IMR-90 (cell line): Measurements from ENCODE around the gene CATSPER4. TPM values are rescaled to one million over a fixed set of nuclear protein-coding genes. Genes with fewer than 3 reads are reported as not detected.

Experiments
- ATAC-seq: fragments of 200-7000 bp; cut with Tn5 transposase; 2 replicates; pipeline ENCODE4 v1.9.1; 2020; ENCODE audit warnings: low read depth, mild to moderate bottlenecking, moderate library complexity
- BruUV-seq: library from RNA; stranded (reverse); fragments of 400-500 nt; replicated peaks from 2 replicates; lab custom pipeline; 2021; lab: Mats Ljungman, UMichigan
- CTCF ChIA-PET: fragments of 300-600 bp; formaldehyde crosslinking; extraction: SDS; loops from one replicate; lab custom pipeline; 2021; ENCODE audit warnings: antibody characterized with exemption; lab: Yijun Ruan, JAX
- POLR2A ChIA-PET: fragments of 300-600 bp; sonication (Branson Sonifier 250); formaldehyde crosslinking; loops from one replicate; lab custom pipeline; 2022; ENCODE audit warnings: antibody characterized with exemption; ENCODE audit not compliant: unreplicated experiment; lab: Charles Lee
- DNase-seq: peaks from one replicate; pipeline ENCODE4 v3.0.0; 2013
- H2AFZ ChIP-seq: replicated peaks from 2 replicates; pipeline ENCODE3; 2013; ENCODE audit warnings: low read length, mild to moderate bottlenecking; ENCODE audit not compliant: poor library complexity
- H2AK5ac ChIP-seq: 2 replicates; pipeline ENCODE4 v1.6.1; 2013; ENCODE audit warnings: low read depth, low read length, inconsistent platforms
- H2AK9ac ChIP-seq: replicated peaks from 2 replicates; pipeline ENCODE3; 2013; ENCODE audit warnings: mild to moderate bottlenecking, low read depth, low read length, moderate library complexity; ENCODE audit not compliant: poor library complexity
- H2BK120ac ChIP-seq: 2 replicates; pipeline ENCODE4 v1.6.1; 2013; ENCODE audit warnings: low read depth, low read length, inconsistent platforms
- H2BK15ac ChIP-seq: 3 replicates; pipeline ENCODE4 v1.6.1; 2013; ENCODE audit warnings: low read depth, low read length, inconsistent platforms
- H2BK20ac ChIP-seq: 2 replicates; pipeline ENCODE4 v1.6.1; 2013; ENCODE audit warnings: low read depth, mild to moderate bottlenecking, inconsistent platforms, low read length, moderate library complexity
- H2BK5ac ChIP-seq: 2 replicates; pipeline ENCODE4 v1.6.1; 2013; ENCODE audit warnings: mild to moderate bottlenecking, low read depth, low read length, inconsistent platforms; ENCODE audit not compliant: poor library complexity, severe bottlenecking
- H3K14ac ChIP-seq: replicated peaks from 2 replicates; pipeline ENCODE4 v1.6.1; 2013; ENCODE audit warnings: low read depth, low read length, inconsistent platforms
- H3K18ac ChIP-seq: 2 replicates; pipeline ENCODE4 v1.6.1; 2013; ENCODE audit warnings: low read depth, low read length, control low read depth
- H3K23ac ChIP-seq: 2 replicates; pipeline ENCODE4 v1.6.1; 2013; ENCODE audit warnings: low read depth, low read length, inconsistent platforms
- H3K27ac ChIP-seq: 2 replicates; pipeline ENCODE4 v1.5.1; 2013; ENCODE audit warnings: mild to moderate bottlenecking, control low read depth, low read length; ENCODE audit not compliant: insufficient read depth
- H3K27me3 ChIP-seq: 2 replicates; pipeline ENCODE4 v1.6.1; 2013; ENCODE audit warnings: low read length; ENCODE audit not compliant: control insufficient read depth, insufficient read depth
- H3K36me3 ChIP-seq: 2 replicates; pipeline ENCODE4 v1.6.1; 2013; ENCODE audit warnings: low read length, mixed read lengths; ENCODE audit not compliant: control insufficient read depth, insufficient read depth
- H3K4ac ChIP-seq: 2 replicates; pipeline ENCODE4 v1.6.1; 2013; ENCODE audit warnings: low read depth, low read length, inconsistent platforms
- H3K4me1 ChIP-seq: 2 replicates; pipeline ENCODE4 v1.6.1; 2013; ENCODE audit warnings: low read length, mixed read lengths; ENCODE audit not compliant: control insufficient read depth, insufficient read depth
- H3K4me2 ChIP-seq: 2 replicates; pipeline ENCODE4 v1.6.1; 2013; ENCODE audit warnings: low read depth, mild to moderate bottlenecking, control low read depth, low read length, moderate library complexity
- H3K4me3 ChIP-seq: 2 replicates; pipeline ENCODE4 v1.5.1; 2013; ENCODE audit warnings: low read depth, mild to moderate bottlenecking, control low read depth, low read length, moderate library complexity; ENCODE audit not compliant: insufficient read depth
- H3K56ac ChIP-seq: 2 replicates; pipeline ENCODE4 v1.6.1; 2013; ENCODE audit warnings: low read length, inconsistent platforms; ENCODE audit not compliant: insufficient read depth; ENCODE audit errors: extremely low read depth
- H3K79me1 ChIP-seq, 2 experiments: 2 replicates each; pipeline ENCODE4 v1.6.1; 2013; ENCODE audit warnings: low read length in 2 of 2, inconsistent platforms in 1 of 2, low read depth in 1 of 2
- H3K9ac ChIP-seq: 2 replicates; pipeline ENCODE4 v1.6.1; 2013; ENCODE audit warnings: low read depth, low read length, control low read depth
- H3K9me1 ChIP-seq: 2 replicates; pipeline ENCODE4 v1.6.1; 2013; ENCODE audit warnings: low read length, inconsistent platforms; ENCODE audit not compliant: insufficient read depth
- H3K9me3 ChIP-seq: 2 replicates; pipeline ENCODE4 v1.6.1; 2013; ENCODE audit warnings: low read length; ENCODE audit not compliant: control insufficient read depth, insufficient read depth
- H4K20me1 ChIP-seq: 2 replicates; pipeline ENCODE4 v1.6.1; 2013; ENCODE audit warnings: low read length, inconsistent platforms; ENCODE audit not compliant: insufficient read depth
- H4K5ac ChIP-seq: 2 replicates; pipeline ENCODE4 v1.6.1; 2013; ENCODE audit warnings: mild to moderate bottlenecking, low read depth, low read length, control low read depth
- H4K8ac ChIP-seq, 2 experiments: 2 replicates each; pipeline ENCODE4 v1.6.1; 2013; ENCODE audit warnings: low read depth in 2 of 2, low read length in 2 of 2, control low read depth in 1 of 2, inconsistent platforms in 1 of 2
- H4K91ac ChIP-seq: 2 replicates; pipeline ENCODE4 v1.6.1; 2013; ENCODE audit warnings: low read depth, low read length, inconsistent platforms; ENCODE audit not compliant: insufficient read depth
- BHLHE40 ChIP-seq: fragments of 150-350 bp; IDR thresholded peaks from 2 replicates; pipeline ENCODE4 v1.6.1; 2016; ENCODE audit warnings: mild to moderate bottlenecking, low read depth, low read length
- CEBPB ChIP-seq: IDR thresholded peaks from 2 replicates; pipeline ENCODE4 v1.6.1; 2012; ENCODE audit warnings: low read depth, low read length, improper control_type of control experiment
- CHD1 ChIP-seq: IDR thresholded peaks from 2 replicates; pipeline ENCODE4 v1.6.1; 2012; ENCODE audit warnings: low read depth, low read length, improper control_type of control experiment
- ELK1 ChIP-seq: fragments of 150-350 bp; IDR thresholded peaks from 2 replicates; pipeline ENCODE4 v1.6.1; 2016; ENCODE audit warnings: low read depth, mild to moderate bottlenecking, low read length, moderate library complexity, borderline replicate concordance
- FOS ChIP-seq: fragments of 150-350 bp; IDR thresholded peaks from 2 replicates; pipeline ENCODE4 v1.6.1; 2016; ENCODE audit warnings: low read depth, low read length
- MAFK ChIP-seq: IDR thresholded peaks from 2 replicates; pipeline ENCODE4 v1.6.1; 2012; ENCODE audit warnings: low read depth, low read length, improper control_type of control experiment
- MAZ ChIP-seq: IDR thresholded peaks from 2 replicates; pipeline ENCODE4 v1.6.1; 2012; ENCODE audit warnings: low read depth, mild to moderate bottlenecking, low read length, improper control_type of control experiment, moderate library complexity, borderline replicate concordance
- MXI1 ChIP-seq: IDR thresholded peaks from 2 replicates; pipeline ENCODE4 v1.6.1; 2012; ENCODE audit warnings: low read depth, mild to moderate bottlenecking, low read length, moderate library complexity, borderline replicate concordance
- NFE2L2 ChIP-seq: fragments of 150-350 bp; IDR thresholded peaks from 2 replicates; pipeline ENCODE4 v1.6.1; 2016; ENCODE audit warnings: low read depth, mild to moderate bottlenecking, low read length
- POLR2A ChIP-seq: IDR thresholded peaks from 2 replicates; pipeline ENCODE4 v1.6.1; 2012; ENCODE audit warnings: mild to moderate bottlenecking, low read depth, low read length
- RAD21 ChIP-seq: IDR thresholded peaks from 2 replicates; pipeline ENCODE4 v1.6.1; 2012; ENCODE audit warnings: low read length, improper control_type of control experiment
- RCOR1 ChIP-seq: IDR thresholded peaks from 2 replicates; pipeline ENCODE4 v1.6.1; 2012; ENCODE audit warnings: mild to moderate bottlenecking, low read length, improper control_type of control experiment; ENCODE audit not compliant: insufficient replicate concordance
- RFX5 ChIP-seq: IDR thresholded peaks from 2 replicates; pipeline ENCODE4 v1.8.0; 2012; ENCODE audit warnings: low read depth, mild to moderate bottlenecking, low read length, moderate library complexity
- SMC3 ChIP-seq: fragments of 150-350 bp; IDR thresholded peaks from 2 replicates; pipeline ENCODE4 v1.6.1; 2016; ENCODE audit warnings: low read depth, mild to moderate bottlenecking, antibody characterized with exemption, low read length, moderate library complexity
- WGBS, 2 experiments: methylation state at CpG; one replicate each; pipeline versions ENCODE4 v1.1.5 to v1.1.7; 2013; ENCODE audit warnings: missing lambda C conversion rate in 2 of 2; ENCODE audit not compliant: insufficient read length in 1 of 2; ENCODE audit errors: extremely low coverage in 2 of 2; 5-methylcytosine and 5-hydroxymethylcytosine counted together
- dilution Hi-C: fragments of 300-500 bp; cut with HindIII; formaldehyde crosslinking; loops from one replicate; pipeline ENCODE4 v1.14.3; 2018; ENCODE audit warnings: low sequenced_read_pairs; ENCODE audit not compliant: unreplicated experiment
- in situ Hi-C: fragments of 300-500 bp; cut with MboI; formaldehyde crosslinking; loops from 3 replicates; pipeline ENCODE4 v1.14.3; 2019; ENCODE audit warnings: low sequenced_read_pairs, inconsistent platforms, mixed read lengths
- intact Hi-C: fragments of 100-400 bp; cut with micrococcal nuclease; formaldehyde crosslinking; loops from 2 replicates; pipeline ENCODE4 v1.10.0; 2022
- polyA plus RNA-seq, 3 experiments: library from polyadenylated mRNA; depleted of rRNA; stranded (reverse); fragments of >200 nt; gene quantifications; 2 replicates each; pipeline ENCODE4 v1.2.3, GENCODE V29; 2012; ENCODE audit warnings: low replicate concordance in 1 of 3
- total RNA-seq: library from RNA; depleted of rRNA; stranded (reverse); fragments of >200 nt; gene quantifications from 2 replicates; pipeline ENCODE4 v1.2.3, GENCODE V29; 2012
- TF ChIP-seq, protein P1 (sequence below): fragments of 150-350 bp; IDR thresholded peaks from 2 replicates; pipeline ENCODE4 v1.6.1; 2017; ENCODE audit warnings: mild to moderate bottlenecking, antibody characterized with exemption, low read length, low read depth
- TF ChIP-seq, protein P2 (sequence below): conservative IDR thresholded peaks from 2 replicates; pipeline ENCODE4 v1.5.1; 2012; ENCODE audit warnings: mild to moderate bottlenecking, low read depth, low read length, improper control_type of control experiment

Gene CATSPER4
- total and polyA plus RNA-seq, 2 of the 4 experiments (the other 2 are of a cell fraction): not detected

DNA sequence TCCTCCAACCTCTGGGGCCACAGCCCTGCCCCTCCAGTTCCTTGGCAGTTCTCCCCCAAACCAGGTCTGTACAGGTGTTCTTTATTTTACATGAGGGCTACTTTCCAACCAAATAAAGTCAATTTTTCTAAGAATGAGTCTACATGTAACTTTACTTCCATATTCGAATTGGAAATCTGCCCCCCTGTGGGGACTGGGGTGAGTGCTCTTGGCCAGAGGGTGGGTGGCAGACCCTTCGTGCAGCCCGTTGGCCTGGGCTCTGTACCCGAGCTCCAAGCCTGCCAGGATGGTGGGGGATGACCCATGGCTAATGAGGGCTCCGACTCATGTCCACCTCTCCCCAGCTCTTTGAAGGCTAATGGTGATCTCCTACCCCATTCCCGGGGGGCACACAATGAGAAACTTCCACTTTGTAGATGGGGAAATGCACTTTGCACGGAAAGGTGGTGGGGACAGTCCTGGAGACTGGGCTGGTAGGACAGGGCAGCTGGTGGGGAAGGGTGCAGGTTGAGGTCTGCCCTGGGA, 589 bp upstream of the CATSPER4 start:
- no peaks in the 10 kb centered on the region for H3K9me3 ChIP-seq
- intact Hi-C loops: no loop called here
- no peaks in the 10 kb centered on the region for H3K79me1 ChIP-seq
- no peak overlapping the region for H3K4ac ChIP-seq
- no peak overlapping the region for H4K8ac ChIP-seq
- no peak for DNase-seq
- H3K4me3 ChIP-seq: no peak overlapping the region
- no peak overlapping the region for H3K23ac ChIP-seq
- H2AK5ac ChIP-seq: no peak overlapping the region
- H3K27me3 ChIP-seq: peaks cover 16% of the 10 kb centered on the region
- no peaks in the 10 kb centered on the region for H3K9me1 ChIP-seq
- no peak overlapping the region for H3K18ac ChIP-seq
- no peak overlapping the region for H3K4me2 ChIP-seq
- no peak overlapping the region for H3K14ac ChIP-seq
- H4K20me1 ChIP-seq: no peaks in the 10 kb centered on the region
- no peak overlapping the region for H3K56ac ChIP-seq
- ChIA-PET POLR2A (interaction anchor here (0.7 kb wide), 1 partner anchor 22 kb away, joined by 5 read pairs; no protein-coding TSS in a partner anchor), CTCF (interaction anchor here (1.1 kb wide), 1 partner anchor 89 kb away, joined by 3 read pairs; no protein-coding TSS in a partner anchor)
- H2BK15ac ChIP-seq: no peak overlapping the region
- TF ChIP-seq ELK1: no peak
- no peak for TF ChIP-seq SMC3
- TF ChIP-seq CHD1: no peak
- no peak for TF ChIP-seq CEBPB
- TF ChIP-seq MXI1: no peak
- TF ChIP-seq BHLHE40: no peak
- TF ChIP-seq, protein P1, sequence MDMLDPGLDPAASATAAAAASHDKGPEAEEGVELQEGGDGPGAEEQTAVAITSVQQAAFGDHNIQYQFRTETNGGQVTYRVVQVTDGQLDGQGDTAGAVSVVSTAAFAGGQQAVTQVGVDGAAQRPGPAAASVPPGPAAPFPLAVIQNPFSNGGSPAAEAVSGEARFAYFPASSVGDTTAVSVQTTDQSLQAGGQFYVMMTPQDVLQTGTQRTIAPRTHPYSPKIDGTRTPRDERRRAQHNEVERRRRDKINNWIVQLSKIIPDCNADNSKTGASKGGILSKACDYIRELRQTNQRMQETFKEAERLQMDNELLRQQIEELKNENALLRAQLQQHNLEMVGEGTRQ: no peak
- TF ChIP-seq MAZ: no peak
- no peak for TF ChIP-seq MAFK
- TF ChIP-seq, protein P2, sequence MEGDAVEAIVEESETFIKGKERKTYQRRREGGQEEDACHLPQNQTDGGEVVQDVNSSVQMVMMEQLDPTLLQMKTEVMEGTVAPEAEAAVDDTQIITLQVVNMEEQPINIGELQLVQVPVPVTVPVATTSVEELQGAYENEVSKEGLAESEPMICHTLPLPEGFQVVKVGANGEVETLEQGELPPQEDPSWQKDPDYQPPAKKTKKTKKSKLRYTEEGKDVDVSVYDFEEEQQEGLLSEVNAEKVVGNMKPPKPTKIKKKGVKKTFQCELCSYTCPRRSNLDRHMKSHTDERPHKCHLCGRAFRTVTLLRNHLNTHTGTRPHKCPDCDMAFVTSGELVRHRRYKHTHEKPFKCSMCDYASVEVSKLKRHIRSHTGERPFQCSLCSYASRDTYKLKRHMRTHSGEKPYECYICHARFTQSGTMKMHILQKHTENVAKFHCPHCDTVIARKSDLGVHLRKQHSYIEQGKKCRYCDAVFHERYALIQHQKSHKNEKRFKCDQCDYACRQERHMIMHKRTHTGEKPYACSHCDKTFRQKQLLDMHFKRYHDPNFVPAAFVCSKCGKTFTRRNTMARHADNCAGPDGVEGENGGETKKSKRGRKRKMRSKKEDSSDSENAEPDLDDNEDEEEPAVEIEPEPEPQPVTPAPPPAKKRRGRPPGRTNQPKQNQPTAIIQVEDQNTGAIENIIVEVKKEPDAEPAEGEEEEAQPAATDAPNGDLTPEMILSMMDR: no peak
- TF ChIP-seq RFX5: no peak
- no peak for TF ChIP-seq FOS
- TF ChIP-seq POLR2A: no peak
- no peak for TF ChIP-seq NFE2L2
- TF ChIP-seq RCOR1: no peak
- TF ChIP-seq RAD21: no peak
- no peak overlapping the region for H2BK20ac ChIP-seq
- no peak overlapping the region for H2BK5ac ChIP-seq
- no peak for ATAC-seq
- H3K4me1 ChIP-seq: no peaks in the 10 kb centered on the region
- no peak overlapping the region for H4K5ac ChIP-seq
- dilution Hi-C loops: no loop called here
- H4K91ac ChIP-seq: no peak overlapping the region
- no peak overlapping the region for H2BK120ac ChIP-seq
- WGBS, 2 experiments: no CpG with 5 or more reads among the region's 7 CpGs
- no peak overlapping the region for H3K9ac ChIP-seq
- no TSS peak for BruUV-seq
- in situ Hi-C loops: no loop called here
- H3K27ac ChIP-seq: no peak overlapping the region
- H3K36me3 ChIP-seq: no peaks in the 10 kb centered on the region
- no peak overlapping the region for H2AFZ ChIP-seq
- H2AK9ac ChIP-seq: no peak overlapping the region
